Sciatic nerve (tissue), 2 donors: ENCODE measurements around the gene APCDD1L. TPM values are rescaled to one million over a fixed set of nuclear protein-coding genes. Genes with fewer than 3 reads are reported as not detected.

Experiments used
- ATAC-seq: fragments of 200-7000 bp; cut with Tn5 transposase; one replicate; pipeline ENCODE4 v1.9.1; 2020; ENCODE audit warnings: mild to moderate bottlenecking, moderate library complexity
- DNase-seq: peaks from one replicate; pipeline ENCODE4 v3.0.0-alpha.2; 2020; ENCODE audit warnings: low spot score
- intact Hi-C: fragments of 100-400 bp; cut with DNase I; formaldehyde crosslinking; loops from one replicate; pipeline ENCODE4 v1.14.2; 2022
- total RNA-seq: library from RNA; stranded (reverse); fragmentation: NEBNext Ultra II Directional; extraction: Animal tissue kit (Norgen Biotek cat#: 25700); gene quantifications from one replicate; pipeline ENCODE4 v1.2.1, GENCODE V29; 2021
- donor health status: DM: no; HTN: no; CAD: no.
- donor health status: DM: no; HTN: no; CAD: no.

APCDD1L gene
- total RNA-seq, 1 donor from 2014 or later = 0.53 TPM

GRCh38 chr20:58497076-58497641 lies 18.0 kb downstream of the APCDD1L start:
- intact Hi-C loops = no loop called here

DNA sequence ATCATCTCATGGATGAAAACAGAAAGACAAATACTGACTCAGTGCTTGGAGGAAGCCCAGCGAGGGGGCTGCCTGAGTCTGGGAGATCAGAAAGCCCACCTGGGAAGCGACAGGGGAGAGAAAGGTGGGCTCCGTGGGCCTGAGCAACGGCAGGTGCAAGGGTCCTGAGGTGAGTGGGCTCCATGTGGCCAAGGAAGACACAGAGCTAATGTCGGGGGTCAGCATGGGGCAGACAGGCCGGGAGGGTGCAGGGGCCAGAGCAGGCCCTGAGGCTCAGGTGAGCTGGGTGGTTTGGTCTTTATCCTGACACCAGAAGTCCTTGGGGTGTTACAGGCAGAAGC lies 18.8 kb downstream of the APCDD1L start:
- no peak for ATAC-seq
- DNase-seq = no peak
- intact Hi-C loops = no loop called here

More at GRCh38 chr20:58497076-58497641, 18.0 kb downstream of the APCDD1L start:
- DNase-seq = no peak
- no peak for ATAC-seq

DNA sequence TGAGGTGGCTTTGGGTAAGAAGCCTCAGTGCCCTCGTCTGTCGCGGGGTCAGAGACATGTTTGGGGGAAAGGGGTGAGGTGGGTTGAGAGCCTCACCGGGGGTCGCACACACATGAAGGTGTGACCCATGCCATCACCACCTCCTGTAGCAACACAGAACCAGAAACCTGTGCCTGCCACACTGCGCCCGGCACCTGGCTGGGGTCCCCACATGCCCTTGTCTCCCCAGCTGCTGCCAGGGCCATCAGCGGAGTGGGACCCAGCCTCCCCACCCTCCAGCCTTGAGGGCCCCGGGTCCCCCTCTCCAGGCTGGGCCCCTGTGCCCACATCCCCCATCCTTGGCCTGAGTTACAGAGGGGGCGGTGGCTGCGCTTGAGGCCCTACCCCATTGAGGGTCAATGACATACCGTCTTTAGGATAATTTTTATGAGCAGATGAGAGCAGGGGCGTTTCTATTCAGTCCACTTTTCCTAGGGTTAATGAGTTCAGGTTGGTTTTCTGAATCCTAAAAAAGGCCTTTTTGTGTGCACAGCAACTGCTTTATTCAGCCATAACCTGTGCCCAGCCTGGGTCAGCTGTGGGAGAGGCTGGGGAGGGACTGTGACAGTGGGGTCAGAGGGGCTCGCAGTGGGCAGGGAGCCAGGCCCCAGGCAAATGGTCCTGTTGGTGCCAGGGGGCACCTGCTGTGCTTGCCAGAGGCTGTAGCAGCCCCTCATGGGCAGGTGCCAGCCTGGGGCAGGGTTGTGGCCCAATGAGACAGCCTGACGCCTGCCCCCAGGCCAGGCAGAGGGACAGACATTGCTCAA lies 19.4 kb downstream of the APCDD1L start:
- no peak for ATAC-seq
- intact Hi-C loops = no loop called here
- DNase-seq = no peak

DNA sequence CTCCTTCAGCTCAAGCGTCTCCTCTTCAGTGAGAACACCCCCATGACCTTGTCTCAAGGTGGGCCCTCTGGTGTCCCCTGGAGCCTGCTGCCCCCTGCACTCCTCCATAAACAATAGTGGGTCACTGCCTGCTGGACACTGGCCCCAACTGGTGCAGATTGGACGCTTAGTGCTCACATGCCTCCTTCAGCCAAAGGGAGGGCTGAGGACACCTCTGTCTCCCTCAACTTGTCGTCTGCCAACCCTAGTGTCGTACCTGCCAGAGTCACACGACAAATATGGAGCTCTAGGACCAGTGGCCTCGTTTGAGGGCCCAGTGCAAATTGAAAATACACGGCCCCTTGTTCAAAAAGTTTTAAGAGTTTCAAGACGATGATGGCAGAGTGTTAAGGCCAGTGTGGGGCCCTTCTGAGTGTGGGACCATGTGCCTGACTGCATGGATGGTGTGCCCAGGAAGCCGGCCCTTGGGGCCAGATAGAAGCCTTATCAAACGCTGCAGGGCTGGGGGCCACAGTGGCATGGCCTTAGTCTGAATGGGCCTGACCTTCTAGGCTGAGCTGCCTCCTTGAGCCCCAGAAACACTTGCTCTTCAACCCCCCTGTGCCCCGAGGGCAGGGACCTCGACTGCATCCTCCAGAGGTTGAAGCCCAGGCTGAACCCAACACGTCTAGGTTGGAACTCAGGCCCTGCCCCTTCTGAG lies 20.1 kb downstream of the APCDD1L start:
- ATAC-seq = no peak

DNA sequence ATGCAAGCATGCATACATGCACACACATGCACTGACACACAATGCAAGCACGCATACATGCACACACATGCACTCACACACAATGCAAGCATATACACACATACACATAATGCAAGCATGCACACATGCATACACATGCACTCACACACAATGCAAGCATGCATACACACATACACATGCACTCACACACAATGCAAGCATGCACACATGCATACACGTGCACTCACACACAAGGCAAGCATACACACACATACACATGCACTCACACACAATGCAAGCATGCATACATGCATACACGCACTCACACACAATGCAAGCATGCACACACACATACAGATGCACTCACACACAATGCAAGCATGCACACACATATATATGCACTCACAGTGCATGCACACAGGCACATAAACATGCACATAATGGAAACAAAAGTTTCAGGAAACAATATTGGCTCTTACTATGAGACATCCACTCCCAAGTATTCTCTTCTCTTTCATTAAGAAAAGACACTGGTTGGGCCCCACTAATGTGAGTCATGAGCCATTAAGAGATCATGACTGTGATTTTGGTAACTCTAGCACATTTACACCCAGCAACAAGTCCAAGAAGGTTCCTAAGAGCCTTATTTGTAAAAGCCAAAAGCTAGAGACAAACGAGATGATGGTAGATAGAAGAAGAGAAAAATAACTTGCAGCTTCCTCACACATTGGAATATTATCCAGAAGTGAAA lies 22.2 kb downstream of the APCDD1L start:
- no peak for DNase-seq
- no peak for ATAC-seq
- intact Hi-C loops = no loop called here

More for the DNA sequence above, 20.1 kb downstream of the APCDD1L start:
- no peak for DNase-seq
- intact Hi-C loops = no loop called here

DNA sequence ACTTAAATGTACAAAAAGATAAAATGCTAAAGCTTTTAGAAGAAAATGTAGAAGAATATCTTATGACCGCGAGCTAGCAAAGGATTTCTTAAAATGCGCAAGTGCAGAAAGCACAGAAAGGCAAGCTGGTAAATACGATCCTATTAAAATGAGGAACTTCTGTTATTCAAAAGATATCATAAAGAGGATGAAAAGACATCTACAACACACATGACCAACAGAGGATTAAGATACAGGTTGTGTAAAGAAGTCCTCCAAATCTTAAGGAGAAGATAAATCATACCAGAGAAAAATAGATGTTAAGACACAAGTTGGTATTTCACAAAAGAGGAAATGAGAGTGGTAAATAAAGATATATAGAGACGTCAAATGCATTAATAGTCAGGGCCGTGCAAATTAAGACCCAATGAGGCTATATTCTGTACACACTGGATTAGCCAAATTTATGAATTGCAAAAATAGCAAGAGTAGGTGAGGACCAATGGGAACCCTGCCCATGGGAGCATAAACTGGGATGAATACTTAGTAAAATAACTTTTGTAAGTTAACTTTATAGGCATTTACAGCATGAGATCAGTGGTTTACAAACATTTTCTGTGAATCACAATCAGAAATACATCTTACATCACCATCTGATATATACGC lies 23.0 kb downstream of the APCDD1L start:
- DNase-seq (no peak), ATAC-seq (no peak)
- intact Hi-C loops = no loop called here

DNA sequence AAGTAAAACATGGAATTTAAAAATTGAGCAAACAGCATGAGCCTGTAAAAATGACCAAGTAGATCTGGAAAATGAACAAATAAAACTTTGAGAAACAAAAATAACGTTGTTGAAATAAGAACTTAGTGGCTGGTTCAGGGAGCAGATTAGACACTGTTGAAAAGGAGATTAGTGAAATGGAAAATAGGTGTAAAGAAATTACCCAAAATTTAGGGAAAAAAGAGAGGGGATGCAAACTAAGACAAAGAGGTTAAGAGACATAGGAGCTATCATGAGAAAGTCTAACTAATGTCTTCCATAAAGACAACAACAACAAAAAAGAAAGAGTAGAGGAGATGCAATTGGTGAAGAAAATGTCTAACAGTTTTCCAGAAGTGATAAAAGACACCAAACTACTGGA lies 29.0 kb downstream of the APCDD1L start:
- intact Hi-C loops = no loop called here
- DNase-seq = no peak
- ATAC-seq = no peak

- intact Hi-C loops = no loop called here
- ATAC-seq (no peak), DNase-seq (no peak)
Observed at GRCh38 chr20:58485393-58485792, 29.8 kb downstream of the APCDD1L start.

- ATAC-seq (no peak), DNase-seq (no peak)
- intact Hi-C loops = no loop called here
Observed at GRCh38 chr20:58483470-58483869, 31.7 kb downstream of the APCDD1L start.

GRCh38 chr20:58483051-58483450 lies 32.1 kb downstream of the APCDD1L start:
- DNase-seq (no peak), ATAC-seq (no peak)
- intact Hi-C loops = no loop called here

DNA sequence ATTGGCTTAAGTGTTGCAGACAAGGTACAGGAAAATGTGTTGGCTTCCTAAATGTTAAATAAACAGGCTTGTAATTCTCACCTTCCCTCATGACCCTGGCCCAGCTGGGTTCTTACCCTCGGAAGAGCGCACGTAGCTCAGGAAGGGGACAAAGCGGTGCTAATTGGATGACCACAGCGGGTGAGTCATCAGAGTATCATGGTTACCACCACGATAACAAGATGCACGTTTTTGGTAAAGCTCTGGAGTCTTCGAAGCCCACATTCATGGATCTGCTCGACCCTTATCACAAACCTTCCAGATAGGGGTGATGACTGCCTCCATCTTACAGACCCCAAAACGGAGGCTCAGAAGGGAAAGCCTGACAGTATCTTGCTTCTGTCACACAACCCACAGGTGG lies 32.8 kb downstream of the APCDD1L start:
- intact Hi-C loops = no loop called here
- ATAC-seq = no peak
- DNase-seq = no peak

DNA sequence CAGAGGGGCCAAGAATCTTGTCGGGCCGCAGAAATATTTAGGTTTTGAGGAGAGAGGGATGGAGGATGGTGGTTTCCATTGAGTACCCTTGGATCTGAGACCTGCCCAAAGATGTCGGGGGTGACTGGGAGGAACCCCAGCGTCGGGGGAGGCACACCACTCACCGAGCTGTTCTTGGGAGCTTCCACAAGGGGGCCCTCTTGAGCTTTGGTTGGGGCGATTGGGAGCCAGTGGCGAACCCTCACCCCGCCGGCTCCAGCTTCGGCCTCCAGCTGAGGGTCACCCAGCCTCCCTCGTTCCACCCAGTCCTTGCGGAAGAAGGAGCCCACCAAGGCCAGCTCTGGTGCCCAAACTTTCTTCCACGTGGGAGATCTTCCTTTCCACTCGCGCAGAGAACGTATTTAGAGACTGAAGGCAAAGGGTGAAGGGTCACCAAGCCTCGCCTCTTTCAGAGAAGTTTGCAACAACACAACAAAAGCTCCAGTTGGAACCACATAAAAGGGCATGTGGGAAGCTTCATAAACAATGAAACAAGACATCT lies 33.6 kb downstream of the APCDD1L start:
- intact Hi-C loops = no loop called here
- ATAC-seq = peak; percentile 89
- DNase-seq = peak; percentile 66

GRCh38 chr20:58480551-58481336 lies 34.5 kb downstream of the APCDD1L start:
- DNase-seq = no peak
- peak; percentile 58 for ATAC-seq
- intact Hi-C loops = no loop called here

GRCh38 chr20:58479726-58480440 lies 35.3 kb downstream of the APCDD1L start:
- ATAC-seq = no peak
- DNase-seq = no peak
- intact Hi-C loops = no loop called here

DNA sequence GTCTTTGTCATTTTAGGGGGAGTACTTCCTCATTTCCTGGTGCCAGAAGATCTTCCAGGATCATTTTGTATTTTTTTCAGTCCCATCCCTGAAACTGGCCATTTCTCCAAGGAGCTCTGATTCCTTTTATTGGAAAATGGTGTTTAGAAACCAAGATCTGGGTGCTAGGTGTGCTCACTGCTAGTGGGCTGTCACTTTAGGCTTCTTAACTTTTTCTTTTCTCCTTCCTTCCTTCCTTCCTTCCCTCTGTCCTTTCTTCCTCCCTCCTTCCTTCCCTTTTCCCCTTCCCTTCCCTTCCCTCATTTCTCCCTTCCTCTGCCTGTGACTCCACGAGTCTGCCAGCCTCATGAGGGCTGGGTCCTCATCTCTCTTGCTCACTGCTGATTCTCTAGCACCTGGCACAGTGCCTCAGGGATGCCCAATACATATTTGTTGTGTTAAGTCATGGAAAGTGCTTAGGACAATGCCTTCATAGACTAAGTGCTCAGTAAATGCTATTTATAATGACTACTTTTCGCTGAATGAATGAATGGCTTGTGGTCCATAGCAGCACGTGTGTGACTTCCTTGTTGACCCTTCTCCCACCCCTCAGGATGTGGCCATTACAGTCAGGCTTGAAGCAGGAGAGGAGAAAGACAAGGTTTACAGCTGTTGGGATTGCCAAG lies 36.9 kb downstream of the APCDD1L start:
- DNase-seq (no peak), ATAC-seq (no peak)
- intact Hi-C loops = no loop called here

DNA sequence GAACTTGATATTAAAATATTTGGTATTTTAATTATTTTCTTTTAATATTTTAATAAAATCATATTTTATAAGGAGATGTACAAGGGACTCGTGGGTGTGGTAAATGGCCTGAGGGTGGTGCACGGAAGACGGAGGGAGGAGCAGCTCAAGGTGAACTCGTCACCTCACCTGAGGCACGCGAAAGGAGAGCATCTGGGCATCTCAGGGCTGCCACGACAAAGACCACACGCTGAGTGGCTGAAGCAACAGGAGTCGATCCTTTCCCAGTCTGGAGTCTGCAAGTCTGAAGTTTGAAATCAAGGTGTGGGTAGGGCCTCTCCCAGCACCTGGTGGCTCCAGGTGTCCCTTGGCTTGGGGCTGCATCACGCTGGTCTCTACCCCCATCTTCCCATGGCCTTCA lies 39.7 kb downstream of the APCDD1L start:
- DNase-seq (no peak), ATAC-seq (no peak)
- intact Hi-C loops = no loop called here
